Activated CD4-positive, CD25-positive, alpha-beta regulatory T cell treated with anti-CD3 and anti-CD28 coated beads, Interleukin-2, amount 50 U/mL, for 16 hours (primary cell): ENCODE measurements around the gene SRM.
"Not testable (repeated sequence)": the region's sequence is repeated elsewhere in the genome, so short reads cannot be mapped to it uniquely, and the experiment has no call there.

ENCODE experiments used
- DNase-seq: peaks from one replicate; pipeline ENCODE4 v3.0.0-alpha.2; 2020; ENCODE audit warnings: low read depth, low spot score

SRM gene

GRCh38 chr1:11059968-11060830 lies at the start of gene SRM:
Gene SRM, minus strand, starts transcription at chr1:11060018. Its CDS starts 75 bp downstream, at chr1:11059943.
- peak; percentile 79 for DNase-seq

DNA sequence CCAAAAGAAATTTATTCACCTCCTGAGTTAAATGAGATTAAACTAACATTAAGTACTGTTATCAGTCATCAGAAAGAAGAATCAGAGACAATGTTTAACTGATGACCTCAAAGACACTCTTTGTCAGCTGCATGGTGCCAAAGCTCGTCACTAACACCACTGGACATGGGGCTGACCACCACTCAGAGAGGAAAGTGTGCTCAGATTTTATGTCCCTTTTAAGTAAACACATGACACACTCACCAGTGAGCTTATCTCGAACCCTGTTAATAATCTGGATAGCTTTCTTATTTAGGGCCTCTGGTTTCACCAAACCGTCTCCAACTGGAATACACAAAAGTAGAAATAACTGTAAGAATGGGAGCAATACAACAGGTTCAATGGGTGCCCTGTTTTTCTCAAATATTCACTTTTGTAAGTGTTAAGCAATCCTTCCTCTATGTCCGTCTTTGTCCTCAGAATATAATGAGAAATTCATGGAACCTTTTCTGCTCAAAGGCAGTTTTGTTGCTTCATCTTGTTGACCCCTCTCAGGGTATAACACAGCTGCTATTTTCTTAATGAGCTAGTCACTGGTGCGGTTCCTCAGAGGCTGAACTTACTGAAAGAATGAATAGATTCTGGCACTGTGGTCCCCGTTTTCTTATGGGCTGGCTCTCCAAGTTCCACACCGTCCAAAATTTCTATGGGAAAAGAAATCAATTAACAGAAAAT lies 49.4 kb upstream of the SRM start:
- no peak for DNase-seq

DNA sequence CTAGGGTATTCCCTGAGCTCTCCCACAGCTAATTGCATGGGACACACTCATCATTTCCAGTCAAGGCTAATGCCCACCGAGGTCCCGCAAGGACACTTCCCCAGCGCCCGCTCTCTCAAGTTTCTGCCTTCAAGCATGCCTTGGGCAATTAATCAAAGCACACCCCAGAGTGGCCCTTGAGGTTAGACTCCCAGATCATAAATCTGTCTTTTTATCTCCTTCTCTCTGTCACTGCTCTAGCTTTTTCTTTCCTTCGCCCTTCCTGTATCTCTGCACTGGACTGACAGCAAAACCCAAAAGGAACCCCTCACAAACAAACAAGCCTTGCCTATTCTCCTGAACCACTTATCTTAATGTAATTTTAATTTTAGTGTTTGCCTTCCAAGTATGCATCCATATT lies 47.8 kb upstream of the SRM start:
- DNase-seq: no peak

GRCh38 chr1:11105586-11105985 lies 45.8 kb upstream of the SRM start:
- no peak for DNase-seq

DNA sequence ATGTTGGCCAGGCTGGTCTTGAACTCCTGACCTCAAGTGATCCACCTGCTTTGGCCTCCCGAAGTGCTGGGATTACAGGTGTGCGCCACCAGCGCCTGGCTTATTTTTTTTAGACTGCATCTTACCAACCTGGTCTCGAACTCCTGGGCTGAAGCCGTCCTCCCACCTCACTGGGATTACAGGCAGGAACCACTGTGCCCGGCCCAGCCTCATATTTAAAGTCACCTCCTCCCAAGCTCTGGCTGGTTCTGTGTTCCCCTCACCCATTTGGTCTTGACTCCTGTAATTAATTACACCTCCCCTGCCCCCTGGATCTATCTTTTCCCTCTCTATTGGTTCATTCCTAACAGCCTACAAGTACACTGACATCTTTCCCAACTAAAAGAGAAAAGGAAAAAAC lies 41.5 kb upstream of the SRM start:
- DNase-seq: no peak

- not testable (repeated sequence) for DNase-seq
These were observed 41.0 kb upstream of the SRM start for GRCh38 chr1:11100806-11101205.

DNA sequence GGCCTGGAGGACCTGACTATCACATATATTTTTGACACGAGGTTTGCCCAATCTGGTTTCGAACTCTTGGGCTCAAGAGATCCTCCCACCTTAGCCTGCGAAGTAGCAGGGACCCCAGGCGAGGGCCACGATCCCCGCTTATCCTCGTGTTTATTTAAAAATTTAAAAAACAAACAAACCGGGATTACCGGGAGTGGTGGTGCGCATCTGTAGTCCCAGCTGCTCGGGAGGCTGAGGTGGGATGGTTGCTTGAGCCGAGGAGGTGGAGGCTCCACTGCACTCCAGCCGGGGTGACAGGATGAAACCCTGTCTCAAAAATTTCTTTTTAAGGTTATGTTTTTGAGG lies 40.3 kb upstream of the SRM start:
- DNase-seq: no peak

DNA sequence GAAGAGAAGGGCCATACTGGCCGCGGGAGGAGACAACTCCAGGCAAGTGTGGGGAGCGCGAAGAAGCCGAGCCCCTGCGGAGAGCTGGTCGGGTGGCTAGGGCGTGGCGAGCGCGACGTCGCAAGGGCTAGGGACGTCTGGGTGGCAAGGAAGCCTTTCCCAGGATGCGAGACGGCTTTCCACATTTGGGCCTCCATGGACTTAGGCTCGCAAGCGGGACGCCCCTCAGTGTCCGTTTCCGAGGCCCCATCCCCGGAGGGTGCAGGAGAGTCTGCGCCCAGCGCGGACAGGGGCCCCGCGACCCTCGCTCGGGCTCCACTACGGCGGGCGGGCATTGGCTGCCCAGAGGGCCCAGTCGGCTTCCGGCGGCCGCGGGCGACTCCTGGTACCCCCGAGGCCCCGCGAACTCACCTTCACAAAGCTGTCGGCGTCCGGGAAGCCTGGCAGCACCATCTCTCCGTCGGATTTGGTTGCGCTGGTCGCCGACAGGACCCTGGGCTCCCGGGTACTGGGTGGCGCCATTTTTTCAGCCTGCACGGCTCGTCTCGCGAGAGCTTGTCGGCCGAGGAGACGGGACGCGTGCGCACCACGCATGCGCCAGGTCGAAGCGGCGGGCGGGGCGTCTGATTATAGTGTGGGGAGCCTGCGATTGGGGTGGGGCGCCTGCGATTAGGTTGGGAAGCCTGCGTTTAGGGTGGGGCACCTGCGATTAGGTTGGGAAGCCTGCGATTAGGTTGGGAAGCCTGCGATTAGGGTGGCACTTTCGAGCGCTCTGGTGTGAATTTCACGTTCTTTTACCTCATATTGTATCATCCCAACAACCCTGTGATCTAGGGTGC lies 39.7 kb upstream of the SRM start, which contains the start of gene EXOSC10:
EXOSC10 (minus strand) TSS at position 560 of the 839 bp plus-strand sequence; CDS start at position 522, 38 bp downstream.
- DNase-seq: peak; percentile 93

DNA sequence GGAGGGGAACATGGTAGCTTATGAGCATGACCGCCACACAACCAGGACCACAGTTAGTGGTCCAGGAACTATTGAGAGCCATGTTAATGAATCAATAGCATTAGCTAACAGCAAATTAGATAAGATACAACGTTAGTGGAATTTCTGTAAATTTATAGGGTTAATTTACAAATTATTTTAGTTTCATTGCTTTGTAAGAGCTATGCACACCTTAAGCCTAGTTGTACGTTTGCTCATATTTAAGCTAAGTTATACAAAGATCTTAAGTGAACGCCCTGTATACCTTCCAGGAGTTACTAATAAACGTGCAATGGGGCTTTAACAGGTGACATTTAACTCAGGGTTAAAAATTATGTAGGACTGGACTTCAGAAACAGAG lies 39.1 kb upstream of the SRM start:
- no peak for DNase-seq

GRCh38 chr1:11083784-11084183 lies 24.0 kb upstream of the SRM start:
- DNase-seq: not testable (repeated sequence)

GRCh38 chr1:11080931-11081330 lies 21.1 kb upstream of the SRM start:
- DNase-seq: no peak

- DNase-seq: no peak
These were observed 18.8 kb upstream of the SRM start for GRCh38 chr1:11078631-11079030.

DNA sequence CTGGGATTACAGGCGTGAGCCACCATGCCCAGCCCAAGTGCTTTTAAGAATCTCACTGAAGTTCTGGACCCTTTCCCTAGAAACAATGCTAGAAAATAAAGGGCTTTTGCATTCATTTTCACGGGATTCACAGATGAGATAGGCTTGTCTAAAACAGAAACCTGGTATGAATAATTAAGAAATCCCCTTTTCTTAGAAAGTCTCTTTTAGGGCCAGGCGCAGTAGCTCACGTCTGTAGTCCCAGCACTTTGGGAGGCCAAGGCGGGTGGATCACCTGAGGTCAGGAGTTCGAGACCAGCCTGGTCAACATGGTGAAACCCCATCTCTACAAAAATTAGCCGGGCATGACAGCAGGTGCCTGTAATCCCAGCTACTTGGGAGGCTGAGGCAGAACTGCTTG lies 13.6 kb upstream of the SRM start:
- not testable (repeated sequence) for DNase-seq

DNA sequence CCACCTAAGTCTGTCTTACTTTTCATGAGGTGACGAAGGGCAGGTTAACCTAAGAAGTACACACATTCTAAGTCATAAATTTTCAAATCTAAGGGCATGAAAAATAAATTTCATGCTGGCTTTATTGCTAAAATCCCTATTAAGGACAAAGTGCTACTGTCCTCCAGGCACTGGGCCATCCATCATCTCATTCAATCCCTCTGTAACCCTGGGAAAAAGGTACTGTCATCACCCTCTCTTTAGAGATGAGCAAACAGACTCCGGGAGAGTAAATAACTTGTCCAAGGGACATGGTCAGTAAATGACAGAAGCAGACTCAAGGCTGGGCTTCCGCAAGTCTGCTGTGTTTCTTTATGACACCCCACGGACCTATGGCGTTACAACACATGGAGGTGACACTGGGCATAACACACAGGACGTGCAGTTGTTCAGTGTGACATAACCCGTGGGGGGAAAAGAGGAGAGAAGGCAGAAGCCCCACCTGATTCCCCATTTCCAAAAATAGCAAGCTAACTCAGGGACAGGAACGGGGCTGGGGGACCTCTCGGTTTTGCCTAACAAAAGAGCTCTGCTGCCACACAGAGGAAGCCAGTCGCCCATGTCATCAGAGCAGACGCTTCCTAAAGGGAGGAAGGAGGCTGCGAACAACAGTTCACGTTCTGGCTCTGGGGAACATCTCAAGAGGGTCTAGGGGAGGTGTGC lies 12.5 kb upstream of the SRM start:
- DNase-seq: no peak

DNA sequence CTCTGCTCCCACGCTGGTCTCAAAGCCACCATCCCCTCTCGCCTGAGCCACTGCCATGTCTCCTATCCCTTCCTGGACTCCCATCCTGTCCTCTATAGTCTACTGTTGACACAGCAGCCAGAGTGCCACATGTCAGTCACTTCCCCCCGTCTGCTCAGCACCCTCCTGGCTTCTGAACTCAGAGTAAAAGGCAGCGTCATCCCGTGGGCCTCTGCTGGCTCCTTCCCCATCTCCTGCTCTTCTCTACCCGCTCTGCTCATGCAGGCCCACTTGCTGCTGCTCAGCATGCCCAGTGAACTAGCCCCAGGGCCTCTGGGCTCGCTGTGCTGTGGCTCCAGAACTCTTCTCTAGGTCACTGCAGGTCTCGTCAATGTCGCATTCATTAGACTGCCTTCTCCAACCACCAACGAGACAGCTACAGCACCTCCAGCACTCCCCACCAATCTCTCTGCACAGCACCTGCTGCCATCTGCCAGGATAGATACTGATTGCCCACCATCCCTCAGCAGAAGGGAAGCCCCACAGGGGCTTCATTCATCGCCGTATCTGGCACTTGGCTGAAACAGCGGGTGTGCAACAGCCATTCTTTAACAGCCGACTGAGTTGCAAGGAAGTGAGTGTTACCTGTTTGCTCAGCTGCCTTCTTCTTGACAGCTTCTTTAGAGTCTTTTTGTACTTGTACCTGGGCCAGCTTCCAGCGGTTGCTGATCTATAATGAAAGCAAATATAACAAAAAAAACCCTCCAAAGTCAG lies 11.8 kb upstream of the SRM start:
- DNase-seq: no peak

GRCh38 chr1:11070876-11071275 lies 11.1 kb upstream of the SRM start:
- no peak for DNase-seq

DNA sequence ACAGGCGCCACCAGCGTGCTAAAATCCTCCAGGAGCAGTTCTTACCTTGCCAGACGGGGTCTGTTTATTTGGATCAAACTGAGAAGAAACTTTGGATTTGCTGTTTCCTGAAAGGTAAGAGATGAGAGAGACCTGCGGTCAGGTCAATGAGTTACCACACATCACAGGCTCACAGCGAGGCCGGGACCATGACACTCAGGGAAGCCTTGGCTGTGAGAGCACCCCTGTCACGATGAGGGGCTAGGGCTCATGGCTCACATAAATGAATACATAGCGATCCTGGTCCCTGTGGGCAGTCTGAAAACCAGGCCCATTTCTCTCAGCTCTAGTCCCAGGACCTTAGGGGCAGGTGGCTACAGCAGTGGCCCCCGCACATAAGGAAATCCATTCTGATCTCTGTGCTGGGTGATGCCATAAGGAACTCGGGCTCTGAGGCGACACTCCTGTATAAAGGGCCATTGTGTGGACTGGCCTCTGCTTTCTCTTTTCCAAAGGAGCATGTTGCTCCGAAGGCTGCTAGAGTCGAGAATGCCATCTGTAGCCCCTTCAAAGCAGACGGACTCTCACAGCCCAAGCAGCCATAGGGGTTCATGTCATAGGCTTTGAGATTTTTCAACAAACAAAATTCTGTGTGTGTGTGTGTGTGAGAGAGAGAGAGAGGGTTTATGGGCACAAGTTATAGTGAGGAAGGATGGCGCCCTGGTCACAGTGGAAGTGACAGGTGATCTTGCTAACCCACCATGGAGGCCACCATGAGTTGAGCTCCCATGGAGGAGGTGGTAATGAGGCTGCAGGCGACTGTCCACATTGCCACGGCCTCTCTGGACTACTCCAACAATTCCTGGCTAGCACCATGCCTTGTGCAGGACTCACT lies 9.0 kb upstream of the SRM start:
- DNase-seq: no peak

- no peak for DNase-seq
These were observed 8.1 kb upstream of the SRM start for GRCh38 chr1:11067716-11068599.

DNA sequence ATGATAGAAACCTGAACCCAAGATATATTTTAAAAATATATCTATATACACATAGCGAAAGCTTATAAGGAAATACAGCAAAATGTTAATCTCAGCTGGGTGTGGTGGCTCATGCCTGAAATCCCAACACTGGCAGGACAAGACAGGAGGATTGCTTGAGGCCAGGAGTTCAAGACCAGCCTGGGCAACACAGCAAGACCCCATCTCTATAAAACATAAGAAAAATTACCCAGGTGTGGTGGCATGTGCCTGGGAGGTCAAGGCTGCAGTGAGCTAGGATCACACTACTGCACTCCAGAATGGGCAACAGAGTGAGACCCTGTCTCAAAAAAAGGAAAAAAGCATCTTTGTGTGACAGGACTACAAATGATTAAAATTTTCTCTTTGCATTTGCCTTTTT lies 6.0 kb upstream of the SRM start:
- no peak for DNase-seq
